Measurements from ENCODE around the gene ADGRG7. TPM values are rescaled to one million over a fixed set of nuclear protein-coding genes. Genes with fewer than 3 reads are reported as not detected.

ADGRG7 gene
- total and polyA plus RNA-seq, 4 donors, result 0.08 to 1.4 (median 0.51) TPM; not detected in 1

GRCh38 chr3:100631236-100631635 lies 21.8 kb downstream of the ADGRG7 start:
- no peaks in the 10 kb centered on the region for H3K36me3 ChIP-seq (ENCODE audit: control insufficient read depth in 1 of 2, insufficient read depth in 2 of 2, low read length in 1 of 2)
- H3K27ac ChIP-seq (ENCODE audit: low read depth in 1 of 2, low read length in 2 of 2), result no peak overlapping the region
- ATAC-seq (ENCODE audit: low FRiP score) (no peak), DNase-seq (no peak)
- intact Hi-C loops (cut with DNase I), result no loop called here
- no peaks in the 10 kb centered on the region for H3K9me3 ChIP-seq (ENCODE audit: control insufficient read depth, low read length)
- H3K27me3 ChIP-seq (ENCODE audit: control insufficient read depth in 1 of 2, insufficient read depth in 2 of 2, low read length in 1 of 2), result no peaks in the 10 kb centered on the region
- no peak overlapping the region for H3K4me3 ChIP-seq (ENCODE audit: low read length in 2 of 2)
- WGBS, 2 donors, result 87 to 89% methylated on average over 1 of the region's 1 CpG
- no peaks in the 10 kb centered on the region for H3K4me1 ChIP-seq (ENCODE audit: control insufficient read depth in 1 of 2, insufficient read depth in 2 of 2, low read length in 2 of 2)

GRCh38 chr3:100634493-100635272 lies 25.3 kb downstream of the ADGRG7 start:
- no peaks in the 10 kb centered on the region for H3K36me3 ChIP-seq (ENCODE audit: control insufficient read depth in 1 of 2, insufficient read depth in 2 of 2, low read length in 1 of 2)
- H3K9me3 ChIP-seq (ENCODE audit: control insufficient read depth, low read length), result no peaks in the 10 kb centered on the region
- no peak for ATAC-seq (ENCODE audit: low FRiP score)
- H3K27me3 ChIP-seq (ENCODE audit: control insufficient read depth in 1 of 2, insufficient read depth in 2 of 2, low read length in 1 of 2), result no peaks in the 10 kb centered on the region
- no peaks in the 10 kb centered on the region for H3K4me1 ChIP-seq (ENCODE audit: control insufficient read depth in 1 of 2, insufficient read depth in 2 of 2, low read length in 2 of 2)
- intact Hi-C loops (cut with DNase I), result no loop called here
- no peak for DNase-seq
- WGBS, 2 donors, result 56 to 74% methylated on average over 5 of the region's 5 CpGs
- no peak overlapping the region for H3K27ac ChIP-seq (ENCODE audit: low read depth in 1 of 2, low read length in 2 of 2)
- H3K4me3 ChIP-seq (ENCODE audit: low read length in 2 of 2), result no peak overlapping the region

DNA sequence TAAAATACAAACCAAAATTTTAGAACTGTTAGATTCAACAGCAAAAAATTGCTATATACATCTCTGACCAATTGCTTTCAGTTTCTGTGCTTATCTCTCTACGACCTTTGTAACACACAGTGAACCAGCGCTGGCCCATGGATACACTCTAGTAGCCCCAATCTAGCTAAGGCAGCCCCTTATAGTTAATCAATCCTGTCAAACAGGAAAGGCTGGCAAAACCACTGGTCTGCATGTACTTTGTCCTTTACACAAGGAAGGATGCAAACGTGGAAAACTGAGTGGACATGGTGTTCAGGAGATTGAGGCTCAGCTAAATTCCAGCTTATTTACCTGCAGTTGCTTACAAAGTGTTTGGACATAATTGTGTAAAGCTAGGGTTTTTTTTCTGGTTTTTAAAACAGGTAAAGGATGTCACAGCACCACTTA lies 25.9 kb downstream of the ADGRG7 start:
- no peak for ATAC-seq (ENCODE audit: low FRiP score)
- Histone ChIP-seq H3K4me3 (ENCODE audit: low read length in 2 of 2) (no peak overlapping the region), H3K36me3 (ENCODE audit: control insufficient read depth in 1 of 2, insufficient read depth in 2 of 2, low read length in 1 of 2) (no peaks in the 10 kb centered on the region), H3K27me3 (ENCODE audit: control insufficient read depth in 1 of 2, insufficient read depth in 2 of 2, low read length in 1 of 2) (no peaks in the 10 kb centered on the region), H3K27ac (ENCODE audit: low read depth in 1 of 2, low read length in 2 of 2) (no peak overlapping the region), H3K9me3 (ENCODE audit: control insufficient read depth, low read length) (no peaks in the 10 kb centered on the region), H3K4me1 (ENCODE audit: control insufficient read depth in 1 of 2, insufficient read depth in 2 of 2, low read length in 2 of 2) (no peaks in the 10 kb centered on the region)
- intact Hi-C loops (cut with DNase I), result no loop called here
- 79% methylated on average over 3 of the region's 3 CpGs for WGBS, 2 donors
- DNase-seq, result no peak

DNA sequence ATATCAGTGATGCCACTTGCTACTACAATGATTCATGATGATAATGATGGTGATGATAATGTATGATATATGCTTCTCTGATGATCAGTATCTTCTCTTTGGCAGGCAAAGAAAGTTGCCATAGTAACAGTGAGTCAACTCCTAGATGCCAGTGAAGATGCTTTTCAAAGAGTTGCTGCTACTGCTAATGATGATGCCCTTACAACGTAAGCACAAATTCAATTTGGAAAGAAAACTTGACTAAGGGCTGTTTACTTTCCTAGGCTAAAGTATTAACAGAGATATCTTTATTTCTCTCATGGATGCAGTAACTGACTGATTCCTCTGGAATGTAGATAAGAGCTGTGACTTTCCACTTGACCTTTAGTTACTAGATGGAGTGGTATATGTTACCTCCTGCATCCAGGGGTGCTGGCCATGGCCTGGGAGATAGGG lies 27.8 kb downstream of the ADGRG7 start:
- ATAC-seq (ENCODE audit: low FRiP score) (no peak), DNase-seq (no peak)
- H3K4me3 ChIP-seq (ENCODE audit: low read length in 2 of 2), result no peak overlapping the region
- intact Hi-C loops (cut with DNase I), result no loop called here
- no peaks in the 10 kb centered on the region for H3K27me3 ChIP-seq (ENCODE audit: control insufficient read depth in 1 of 2, insufficient read depth in 2 of 2, low read length in 1 of 2)
- H3K4me1 ChIP-seq (ENCODE audit: control insufficient read depth in 1 of 2, insufficient read depth in 2 of 2, low read length in 2 of 2), result no peaks in the 10 kb centered on the region
- no peaks in the 10 kb centered on the region for H3K36me3 ChIP-seq (ENCODE audit: control insufficient read depth in 1 of 2, insufficient read depth in 2 of 2, low read length in 1 of 2)
- no peaks in the 10 kb centered on the region for H3K9me3 ChIP-seq (ENCODE audit: control insufficient read depth, low read length)
- H3K27ac ChIP-seq (ENCODE audit: low read depth in 1 of 2, low read length in 2 of 2), result no peak overlapping the region
- WGBS, 2 donors, result 71 to 89% methylated on average over 1 of the region's 1 CpG

GRCh38 chr3:100640633-100641032 lies 31.2 kb downstream of the ADGRG7 start:
- intact Hi-C loops (cut with DNase I), result no loop called here
- no peak for ATAC-seq (ENCODE audit: low FRiP score)
- Histone ChIP-seq H3K4me1 (ENCODE audit: control insufficient read depth in 1 of 2, insufficient read depth in 2 of 2, low read length in 2 of 2) (no peaks in the 10 kb centered on the region), H3K36me3 (ENCODE audit: control insufficient read depth in 1 of 2, insufficient read depth in 2 of 2, low read length in 1 of 2) (no peaks in the 10 kb centered on the region), H3K27ac (ENCODE audit: low read depth in 1 of 2, low read length in 2 of 2) (no peak overlapping the region), H3K9me3 (ENCODE audit: control insufficient read depth, low read length) (no peaks in the 10 kb centered on the region), H3K4me3 (ENCODE audit: low read length in 2 of 2) (no peak overlapping the region), H3K27me3 (ENCODE audit: control insufficient read depth in 1 of 2, insufficient read depth in 2 of 2, low read length in 1 of 2) (no peaks in the 10 kb centered on the region)
- DNase-seq, result no peak
- 93 to 99% methylated on average over 5 of the region's 5 CpGs for WGBS, 2 donors

DNA sequence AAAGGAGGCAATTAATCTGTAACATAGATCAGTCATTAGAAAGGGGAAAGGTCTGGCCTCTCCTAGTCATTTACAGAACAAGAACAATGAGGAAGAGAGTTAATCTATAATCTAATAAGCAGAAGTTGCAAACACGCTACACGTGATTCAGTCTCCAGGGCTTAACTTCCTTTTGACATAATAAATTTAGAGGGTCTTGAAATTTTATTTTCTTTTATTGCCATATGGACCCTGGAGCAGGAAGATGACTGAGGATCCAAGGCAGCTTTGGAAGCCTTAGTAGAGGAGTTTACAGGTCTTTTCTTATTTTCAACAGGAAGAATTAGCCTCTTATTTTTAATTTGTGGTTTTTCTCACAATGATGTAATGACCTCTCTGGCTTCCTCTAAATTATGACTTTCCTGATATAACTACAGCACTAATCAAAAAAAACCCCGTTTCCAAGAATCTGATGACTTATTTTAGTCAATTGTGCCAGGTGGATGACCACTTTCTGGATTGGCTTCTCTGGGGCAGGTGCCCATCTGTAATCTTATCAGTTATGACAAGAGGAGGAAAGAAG lies 32.2 kb downstream of the ADGRG7 start:
- Histone ChIP-seq H3K9me3 (ENCODE audit: control insufficient read depth, low read length) (no peaks in the 10 kb centered on the region), H3K36me3 (ENCODE audit: control insufficient read depth in 1 of 2, insufficient read depth in 2 of 2, low read length in 1 of 2) (no peaks in the 10 kb centered on the region), H3K4me1 (ENCODE audit: control insufficient read depth in 1 of 2, insufficient read depth in 2 of 2, low read length in 2 of 2) (no peaks in the 10 kb centered on the region), H3K27me3 (ENCODE audit: control insufficient read depth in 1 of 2, insufficient read depth in 2 of 2, low read length in 1 of 2) (no peaks in the 10 kb centered on the region), H3K4me3 (ENCODE audit: low read length in 2 of 2) (no peak overlapping the region), H3K27ac (ENCODE audit: low read depth in 1 of 2, low read length in 2 of 2) (no peak overlapping the region)
- intact Hi-C loops (cut with DNase I), result no loop called here
- no peak for ATAC-seq (ENCODE audit: low FRiP score)
- no peak for DNase-seq
- WGBS, 2 donors, result 61 to 63% methylated on average over 3 of the region's 3 CpGs

DNA sequence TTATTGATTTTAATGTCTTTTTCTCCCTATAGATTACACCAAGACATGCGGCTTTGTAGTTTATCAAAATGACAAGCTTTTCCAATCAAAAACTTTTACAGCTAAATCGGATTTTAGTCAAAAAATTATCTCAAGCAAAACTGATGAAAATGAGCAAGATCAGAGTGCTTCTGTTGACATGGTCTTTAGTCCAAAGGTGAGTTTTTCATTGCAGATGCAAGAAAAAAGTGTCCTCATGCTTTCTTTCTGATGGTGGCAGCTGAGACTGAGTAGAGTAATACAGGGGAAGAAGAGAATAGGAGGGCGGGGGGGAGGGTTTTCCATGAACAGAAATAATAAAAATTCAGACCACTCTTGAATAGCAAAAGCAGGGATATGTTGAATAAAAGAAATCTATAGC lies 36.5 kb downstream of the ADGRG7 start:
- intact Hi-C loops (cut with DNase I), result no loop called here
- no peak for DNase-seq
- Histone ChIP-seq H3K4me3 (ENCODE audit: low read length in 2 of 2) (no peak overlapping the region), H3K9me3 (ENCODE audit: control insufficient read depth, low read length) (no peaks in the 10 kb centered on the region), H3K4me1 (ENCODE audit: control insufficient read depth in 1 of 2, insufficient read depth in 2 of 2, low read length in 2 of 2) (no peaks in the 10 kb centered on the region), H3K27ac (ENCODE audit: low read depth in 1 of 2, low read length in 2 of 2) (no peak overlapping the region), H3K36me3 (ENCODE audit: control insufficient read depth in 1 of 2, insufficient read depth in 2 of 2, low read length in 1 of 2) (no peaks in the 10 kb centered on the region), H3K27me3 (ENCODE audit: control insufficient read depth in 1 of 2, insufficient read depth in 2 of 2, low read length in 1 of 2) (no peaks in the 10 kb centered on the region)
- ATAC-seq (ENCODE audit: low FRiP score), result no peak
- WGBS, 2 donors, result 94 to 95% methylated on average over 3 of the region's 3 CpGs

DNA sequence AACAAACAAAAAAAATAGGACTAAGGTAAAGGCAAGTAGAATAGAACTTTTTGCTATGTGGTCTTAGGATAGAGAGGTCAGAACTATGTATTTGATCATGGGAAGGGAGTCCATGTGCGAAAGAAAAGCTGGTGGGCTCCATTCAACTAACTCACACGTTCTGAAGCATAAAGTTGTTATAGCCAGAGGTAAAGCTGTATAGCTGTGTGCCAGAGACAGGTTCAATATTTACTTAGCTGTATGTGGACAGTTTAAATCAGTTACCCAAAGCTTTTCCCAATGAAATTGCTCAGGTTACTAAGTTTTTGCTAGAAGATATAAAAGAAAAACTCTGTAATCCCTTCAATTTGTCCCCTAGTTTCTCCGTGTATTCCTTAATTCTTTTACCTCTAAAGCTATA lies 37.8 kb downstream of the ADGRG7 start:
- no peak for ATAC-seq (ENCODE audit: low FRiP score)
- Histone ChIP-seq H3K36me3 (ENCODE audit: control insufficient read depth in 1 of 2, insufficient read depth in 2 of 2, low read length in 1 of 2) (no peaks in the 10 kb centered on the region), H3K4me1 (ENCODE audit: control insufficient read depth in 1 of 2, insufficient read depth in 2 of 2, low read length in 2 of 2) (no peaks in the 10 kb centered on the region), H3K4me3 (ENCODE audit: low read length in 2 of 2) (no peak overlapping the region), H3K9me3 (ENCODE audit: control insufficient read depth, low read length) (no peaks in the 10 kb centered on the region), H3K27ac (ENCODE audit: low read depth in 1 of 2, low read length in 2 of 2) (no peak overlapping the region), H3K27me3 (ENCODE audit: control insufficient read depth in 1 of 2, insufficient read depth in 2 of 2, low read length in 1 of 2) (no peaks in the 10 kb centered on the region)
- intact Hi-C loops (cut with DNase I), result no loop called here
- 78 to 84% methylated on average over 3 of the region's 3 CpGs for WGBS, 2 donors
- no peak for DNase-seq

- intact Hi-C loops (cut with DNase I), result no loop called here
- Histone ChIP-seq H3K27ac (ENCODE audit: low read depth in 1 of 2, low read length in 2 of 2) (no peak overlapping the region), H3K27me3 (ENCODE audit: control insufficient read depth in 1 of 2, insufficient read depth in 2 of 2, low read length in 1 of 2) (no peaks in the 10 kb centered on the region), H3K4me1 (ENCODE audit: control insufficient read depth in 1 of 2, insufficient read depth in 2 of 2, low read length in 2 of 2) (no peaks in the 10 kb centered on the region), H3K4me3 (ENCODE audit: low read length in 2 of 2) (no peak overlapping the region), H3K36me3 (ENCODE audit: control insufficient read depth in 1 of 2, insufficient read depth in 2 of 2, low read length in 1 of 2) (no peaks in the 10 kb centered on the region), H3K9me3 (ENCODE audit: control insufficient read depth, low read length) (no peaks in the 10 kb centered on the region)
- no peak for DNase-seq
- no peak for ATAC-seq (ENCODE audit: low FRiP score)
- 45 to 67% methylated on average over 1 of the region's 1 CpG for WGBS, 2 donors
These were observed 38.3 kb downstream of the ADGRG7 start for GRCh38 chr3:100647657-100648056.

Data from aorta (tissue), 5 donors.